Neural cell (in vitro differentiated cells): ENCODE measurements around the gene RNF213. TPM values are rescaled to one million over a fixed set of nuclear protein-coding genes. Genes with fewer than 3 reads are reported as not detected.
"Not testable (repeated sequence)": the region's sequence is repeated elsewhere in the genome, so short reads cannot be mapped to it uniquely, and the experiment has no call there.

Source experiments
- H2AFZ ChIP-seq: fragments of 200-600, 300-800 bp; sonication (generic), shearing (Covaris generic); 2 replicates; pipeline ENCODE4 v1.6.0; 2014; ENCODE audit warnings: low read depth, mild to moderate bottlenecking, antibody characterized with exemption, low read length, moderate library complexity
- H3F3A ChIP-seq: fragments of 200-600 bp; shearing (Covaris generic); 2 replicates; pipeline ENCODE4 v1.6.1; 2016; ENCODE audit warnings: mild to moderate bottlenecking, moderate library complexity, mixed read lengths, antibody characterized with exemption, low read length; ENCODE audit not compliant: insufficient read depth, poor library complexity, severe bottlenecking
- H3K27ac ChIP-seq: fragments of 200-600, 300-800 bp; sonication (generic), shearing (Covaris generic); 2 replicates; pipeline ENCODE4 v1.5.1; 2014; ENCODE audit warnings: mild to moderate bottlenecking, low read length, moderate library complexity
- H3K27me3 ChIP-seq: fragments of 300-800, 200-600 bp; sonication (generic), shearing (Covaris generic); 2 replicates; pipeline ENCODE4 v1.6.0; 2014; ENCODE audit warnings: mild to moderate bottlenecking, low read depth, low read length, moderate library complexity; ENCODE audit not compliant: insufficient read depth
- H3K36me3 ChIP-seq: fragments of 300-800, 200-600 bp; sonication (generic), shearing (Covaris generic); 2 replicates; pipeline ENCODE4 v1.5.1; 2014; ENCODE audit warnings: mild to moderate bottlenecking, antibody characterized with exemption, low read length, moderate library complexity; ENCODE audit not compliant: insufficient read depth
- H3K4me2 ChIP-seq: fragments of 300-800, 200-600 bp; sonication (generic), shearing (Covaris generic); 2 replicates; pipeline ENCODE4 v1.6.0; 2014; ENCODE audit warnings: mild to moderate bottlenecking, low read length
- H3K4me3 ChIP-seq: fragments of 300-800, 200-600 bp; sonication (generic), shearing (Covaris generic); 2 replicates; pipeline ENCODE4 v1.5.1; 2014; ENCODE audit warnings: mild to moderate bottlenecking, low read length, moderate library complexity
- H3K79me2 ChIP-seq: fragments of 200-600 bp; shearing (Covaris generic); replicated peaks from 2 replicates; pipeline ENCODE4 v1.6.0; 2014; ENCODE audit warnings: mild to moderate bottlenecking, low read length, moderate library complexity; ENCODE audit not compliant: insufficient read depth
- H3K9ac ChIP-seq: fragments of 300-800, 200-600 bp; sonication (generic), shearing (Covaris generic); 2 replicates; pipeline ENCODE4 v1.6.1; 2016; ENCODE audit warnings: mild to moderate bottlenecking, low read length, mixed read lengths
- H3K9me2 ChIP-seq: fragments of 200-600 bp; shearing (Covaris generic); 2 replicates; pipeline ENCODE4 v1.6.1; 2016; ENCODE audit warnings: mild to moderate bottlenecking, low read length, mixed read lengths; ENCODE audit not compliant: insufficient read depth
- H3K9me3 ChIP-seq: fragments of 200-600, 300-800 bp; sonication (generic), shearing (Covaris generic); 2 replicates; pipeline ENCODE4 v1.6.1; 2016; ENCODE audit warnings: mild to moderate bottlenecking, mixed run types, low read length, moderate library complexity, mixed read lengths
- H4K20me1 ChIP-seq: fragments of 200-600 bp; shearing (Covaris generic); 2 replicates; pipeline ENCODE4 v1.6.1; 2016; ENCODE audit warnings: mild to moderate bottlenecking, mixed run types; ENCODE audit not compliant: insufficient read depth
- EP300 ChIP-seq: fragments of 450-650 bp; conservative IDR thresholded peaks from 2 replicates; pipeline ENCODE4 v1.6.1; 2014; ENCODE audit warnings: antibody characterized with exemption, mild to moderate bottlenecking, moderate library complexity; ENCODE audit not compliant: poor library complexity, severe bottlenecking
- EZH2 ChIP-seq: fragments of 200-600, 300-800 bp; shearing (Covaris generic), sonication (generic); IDR thresholded peaks from 2 replicates; pipeline ENCODE4 v1.6.1; 2014; ENCODE audit warnings: antibody characterized with exemption, low read length, borderline replicate concordance, mild to moderate bottlenecking; ENCODE audit not compliant: insufficient read depth, poor library complexity, severe bottlenecking
- MXI1 ChIP-seq: fragments of 450-650 bp; conservative IDR thresholded peaks from 2 replicates; pipeline ENCODE4 v1.6.1; 2014; ENCODE audit warnings: antibody characterized with exemption, mild to moderate bottlenecking; ENCODE audit not compliant: poor library complexity, severe bottlenecking
- POLR2AphosphoS5 ChIP-seq: IDR thresholded peaks from 2 replicates; pipeline ENCODE4 v1.6.1; 2012
- RAD21 ChIP-seq: fragments of 450-650 bp; conservative IDR thresholded peaks from 2 replicates; pipeline ENCODE4 v1.6.1; 2014; ENCODE audit warnings: antibody characterized with exemption, mild to moderate bottlenecking, moderate library complexity
- REST ChIP-seq: IDR thresholded peaks from 2 replicates; pipeline ENCODE4 v1.6.1; 2012; ENCODE audit warnings: borderline replicate concordance
- SMC3 ChIP-seq: fragments of 450-650 bp; conservative IDR thresholded peaks from 2 replicates; pipeline ENCODE4 v1.6.1; 2014; ENCODE audit warnings: antibody characterized with exemption, mild to moderate bottlenecking, moderate library complexity; ENCODE audit not compliant: poor library complexity
- TAF1 ChIP-seq: IDR thresholded peaks from 2 replicates; pipeline ENCODE4 v1.6.1; 2012; ENCODE audit warnings: low read depth
- polyA plus RNA-seq: library from polyadenylated mRNA; depleted of rRNA; stranded (reverse); fragments of >200 nt; gene quantifications from 2 replicates; pipeline ENCODE4 v1.2.3, GENCODE V29; 2014
- TF ChIP-seq, protein P1 (sequence below): fragments of 450-650 bp; IDR thresholded peaks from 2 replicates; pipeline ENCODE4 v1.5.1; 2014; ENCODE audit warnings: antibody characterized with exemption, mild to moderate bottlenecking, moderate library complexity; ENCODE audit not compliant: poor library complexity, severe bottlenecking

The RNF213 gene
- polyA plus RNA-seq, 1 donor from 2014 or later, result 1.5 TPM

- Histone ChIP-seq H3K9me3 (no peaks in the 10 kb centered on the region), H3K79me2 (no peaks in the 10 kb centered on the region), H3K9me2 (no peaks in the 10 kb centered on the region), H3K4me3 (no peak overlapping the region), H4K20me1 (no peaks in the 10 kb centered on the region), H3K27ac (no peak overlapping the region), H3F3A (no peaks in the 10 kb centered on the region), H3K4me2 (no peak overlapping the region), H3K27me3 (no peaks in the 10 kb centered on the region), H2AFZ (no peak overlapping the region), H3K9ac (no peak overlapping the region), H3K36me3 (no peaks in the 10 kb centered on the region)
- no peak for TF ChIP-seq TAF1
- no peak for TF ChIP-seq MXI1
- no peak for TF ChIP-seq RAD21
- TF ChIP-seq, protein P1, sequence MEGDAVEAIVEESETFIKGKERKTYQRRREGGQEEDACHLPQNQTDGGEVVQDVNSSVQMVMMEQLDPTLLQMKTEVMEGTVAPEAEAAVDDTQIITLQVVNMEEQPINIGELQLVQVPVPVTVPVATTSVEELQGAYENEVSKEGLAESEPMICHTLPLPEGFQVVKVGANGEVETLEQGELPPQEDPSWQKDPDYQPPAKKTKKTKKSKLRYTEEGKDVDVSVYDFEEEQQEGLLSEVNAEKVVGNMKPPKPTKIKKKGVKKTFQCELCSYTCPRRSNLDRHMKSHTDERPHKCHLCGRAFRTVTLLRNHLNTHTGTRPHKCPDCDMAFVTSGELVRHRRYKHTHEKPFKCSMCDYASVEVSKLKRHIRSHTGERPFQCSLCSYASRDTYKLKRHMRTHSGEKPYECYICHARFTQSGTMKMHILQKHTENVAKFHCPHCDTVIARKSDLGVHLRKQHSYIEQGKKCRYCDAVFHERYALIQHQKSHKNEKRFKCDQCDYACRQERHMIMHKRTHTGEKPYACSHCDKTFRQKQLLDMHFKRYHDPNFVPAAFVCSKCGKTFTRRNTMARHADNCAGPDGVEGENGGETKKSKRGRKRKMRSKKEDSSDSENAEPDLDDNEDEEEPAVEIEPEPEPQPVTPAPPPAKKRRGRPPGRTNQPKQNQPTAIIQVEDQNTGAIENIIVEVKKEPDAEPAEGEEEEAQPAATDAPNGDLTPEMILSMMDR, result no peak
- TF ChIP-seq POLR2AphosphoS5, result no peak
- TF ChIP-seq REST, result no peak
- TF ChIP-seq EZH2, result no peak
- no peak for TF ChIP-seq EP300
- no peak for TF ChIP-seq SMC3
Measured at GRCh38 chr17:80297996-80298560, 37.4 kb downstream of the RNF213 start.

GRCh38 chr17:80299350-80300100 is 38.9 kb downstream of the RNF213 start:
- H3F3A ChIP-seq, H3K79me2 ChIP-seq, H3K9me2 ChIP-seq, H3K4me2 ChIP-seq, H3K4me3 ChIP-seq, H3K9ac ChIP-seq, H3K27me3 ChIP-seq, H3K9me3 ChIP-seq, H4K20me1 ChIP-seq, H2AFZ ChIP-seq, H3K36me3 ChIP-seq, H3K27ac ChIP-seq: not testable (repeated sequence)

GRCh38 chr17:80300756-80301155 is 40.1 kb downstream of the RNF213 start:
- H3K79me2 ChIP-seq, H3K27me3 ChIP-seq, H3K4me3 ChIP-seq, H4K20me1 ChIP-seq, H3K9me3 ChIP-seq, H3F3A ChIP-seq, H3K9ac ChIP-seq, H3K36me3 ChIP-seq, H2AFZ ChIP-seq, H3K27ac ChIP-seq, H3K4me2 ChIP-seq, H3K9me2 ChIP-seq: not testable (repeated sequence)
